NB4 (cell line): Measurements from ENCODE around the gene NME8.

ENCODE experiments used
- DNase-seq: peaks from one replicate; pipeline ENCODE4 v3.0.0; 2010; ENCODE audit warnings: low read depth
- H3K4me3 ChIP-seq: one replicate; pipeline ENCODE4 v1.5.1; 2011; ENCODE audit warnings: mild to moderate bottlenecking, low read depth, low read length, moderate library complexity
- CTCF ChIP-seq: IDR thresholded peaks from one replicate; pipeline ENCODE4 v1.5.1; 2012; ENCODE audit warnings: low read depth, low read length
- MAX ChIP-seq: IDR thresholded peaks from 2 replicates; pipeline ENCODE4 v1.6.1; 2011; ENCODE audit warnings: low read depth, low read length
- MYC ChIP-seq: IDR thresholded peaks from 2 replicates; pipeline ENCODE4 v1.6.1; 2011; ENCODE audit warnings: low read depth, low read length
- POLR2A ChIP-seq: IDR thresholded peaks from 2 replicates; pipeline ENCODE4 v1.6.1; 2011; ENCODE audit warnings: mild to moderate bottlenecking; ENCODE audit not compliant: insufficient read length; ENCODE audit errors: extremely low read depth

Gene NME8

GRCh38 chr7:37916673-37917660 is 68.6 kb downstream of the NME8 start, which contains the start of gene SFRP4:
SFRP4 (minus strand) TSS chr7:37916817; CDS start chr7:37916537, 280 bp downstream.
- DNase-seq: peak; percentile 84
- TF ChIP-seq MYC (peak; percentile 36; the same call in 1 of the 2 replicates), POLR2A (no peak), CTCF (peak; percentile 80), MAX (peak; percentile 61; the same call in 1 of the 2 replicates)
- peak within 1 kb of the TSS; percentile 55 for H3K4me3 ChIP-seq

- no peak overlapping the region for H3K4me3 ChIP-seq
- peak; percentile 44 for DNase-seq
- TF ChIP-seq CTCF (peak; percentile 23), POLR2A (no peak)
Observed at GRCh38 chr7:37918526-37918925, 70.1 kb downstream of the NME8 start.

GRCh38 chr7:37920305-37920848 is 72.0 kb downstream of the NME8 start, which contains the start of gene EPDR1:
EPDR1 (plus strand) TSS chr7:37920640; CDS start chr7:37920940, 300 bp downstream.
- DNase-seq: peak; percentile 91
- H3K4me3 ChIP-seq: peak within 1 kb of the TSS; percentile 70
- peak; percentile 79; the same call in 1 of the 2 replicates for TF ChIP-seq MAX
- peak; percentile 80 for TF ChIP-seq POLR2A
- TF ChIP-seq CTCF: peak; percentile 15
- TF ChIP-seq MYC: peak; percentile 91

- peak overlapping the region; percentile 70 for H3K4me3 ChIP-seq
- TF ChIP-seq CTCF (peak; percentile 38), MYC (peak; percentile 71), MAX (peak; percentile 84), POLR2A (peak; percentile 74)
Observed at GRCh38 chr7:37920849-37921805, 72.7 kb downstream of the NME8 start.

GRCh38 chr7:37921876-37922275 is 73.5 kb downstream of the NME8 start:
- H3K4me3 ChIP-seq: peak overlapping the region; percentile 70
- TF ChIP-seq MYC (no peak), CTCF (no peak), POLR2A (no peak)
- peak; percentile 23 for DNase-seq

More at GRCh38 chr7:37920849-37921805, 72.7 kb downstream of the NME8 start:
- DNase-seq: peak; percentile 87
